A549 (cell line): ENCODE results near the gene SLC36A1. TPM values are rescaled to one million over a fixed set of nuclear protein-coding genes. Genes with fewer than 3 reads are reported as not detected.

Source experiments
- ATAC-seq, 2 experiments: fragments of 200-7000 bp in 1 of 2; fragments of >200 bp in 1 of 2; cut with Nextera tagmentation in 1 of 2; cut with Tn5 transposase in 1 of 2; 3 replicates each; pipeline versions ENCODE4 v1.8.0 to v1.9.1; 2018 to 2020; ENCODE audit warnings: mild to moderate bottlenecking in 1 of 2, moderate library complexity in 1 of 2
- CTCF ChIA-PET: fragments of 300-600 bp; sonication (Branson Sonifier 250); formaldehyde crosslinking; extraction: SDS; loops from one replicate; lab custom pipeline; 2021; ENCODE audit warnings: antibody characterized with exemption, inconsistent platforms; lab: Yijun Ruan, JAX
- POLR2A ChIA-PET: fragments of 350-600 bp; formaldehyde crosslinking; extraction: SDS; loops from one replicate; lab custom pipeline; 2021; ENCODE audit warnings: antibody characterized with exemption, inconsistent platforms; lab: Yijun Ruan, JAX
- DNase-seq, 2 experiments: peaks; one replicate each; pipeline versions ENCODE4 v3.0.0 to v3.0.0-alpha.2; 2011 to 2016; ENCODE audit warnings: low read depth in 1 of 2, low spot score in 1 of 2
- FAIRE-seq: peaks from 2 replicates; lab custom pipeline; 2011; peaks lifted over from hg19 to GRCh38; lab: Jason Lieb, UNC
- H3K27ac ChIP-seq, 2 experiments: fragments of >200 bp; sonication (Bioruptor Twin); formaldehyde crosslinking; 3 replicates each; pipeline ENCODE4 v1.5.1; 2016 to 2017
- H3K4me1 ChIP-seq: fragments of >200 bp; sonication (Bioruptor Twin); formaldehyde crosslinking; 3 replicates; pipeline ENCODE4 v1.6.1; 2016
- H3K4me2 ChIP-seq: fragments of >200 bp; sonication (Bioruptor Twin); formaldehyde crosslinking; 3 replicates; pipeline ENCODE4 v1.6.1; 2016
- H3K4me3 ChIP-seq: fragments of >200 bp; sonication (Bioruptor Twin); formaldehyde crosslinking; 3 replicates; pipeline ENCODE4 v1.5.1; 2016
- H3K9me3 ChIP-seq: fragments of >200 bp; sonication (Bioruptor Twin); formaldehyde crosslinking; 3 replicates; pipeline ENCODE4 v1.6.1; 2016
- CBX2 ChIP-seq: fragments of 200-600 bp; sonication (generic); IDR thresholded peaks from 2 replicates; pipeline ENCODE4 v1.6.1; 2016; ENCODE audit warnings: low read depth, mild to moderate bottlenecking, borderline replicate concordance
- CHD2 ChIP-seq: fragments of 150-350 bp; IDR thresholded peaks from 2 replicates; pipeline ENCODE4 v1.6.1; 2014; ENCODE audit warnings: low read length; ENCODE audit not compliant: partially characterized antibody
- EHF ChIP-seq: fragments of 250-450 bp; sonication (Bioruptor Pico); IDR thresholded peaks from 2 replicates; pipeline ENCODE4 v1.5.0; 2020; ENCODE audit warnings: mild to moderate bottlenecking
- ESRRA ChIP-seq: fragments of 150-350 bp; IDR thresholded peaks from 2 replicates; pipeline ENCODE4 v1.6.1; 2014; ENCODE audit warnings: mild to moderate bottlenecking, low read length, borderline replicate concordance
- FOSB ChIP-seq: fragments of 250-450 bp; sonication (Bioruptor Pico); IDR thresholded peaks from 2 replicates; pipeline ENCODE4 v1.5.0; 2020; ENCODE audit warnings: mild to moderate bottlenecking, moderate library complexity
- FOSL2 ChIP-seq, 2 experiments: fragments of 450-650 bp in 1 of 2; fragments of >200 bp in 1 of 2; sonication (Bioruptor Twin) in 1 of 2; formaldehyde crosslinking; IDR thresholded peaks; 2 replicates each; pipeline versions ENCODE4 v1.5.0 to v1.6.1; 2016 to 2020; ENCODE audit warnings: mild to moderate bottlenecking in 1 of 2, moderate library complexity in 1 of 2
- GATA3 ChIP-seq: IDR thresholded peaks from 2 replicates; pipeline ENCODE4 v1.6.1; 2012; ENCODE audit warnings: borderline replicate concordance
- HEYL ChIP-seq: fragments of 250-450 bp; sonication (Bioruptor Pico); IDR thresholded peaks from 2 replicates; pipeline ENCODE4 v1.8.0; 2021; ENCODE audit warnings: mild to moderate bottlenecking, moderate library complexity
- HOXA7 ChIP-seq: fragments of 250-450 bp; sonication (Bioruptor Pico); IDR thresholded peaks from 2 replicates; pipeline ENCODE4 v1.5.0; 2020; ENCODE audit warnings: mild to moderate bottlenecking, moderate library complexity
- HOXB13 ChIP-seq: fragments of 250-450 bp; sonication (Bioruptor Pico); IDR thresholded peaks from 2 replicates; pipeline ENCODE4 v1.5.0; 2020; ENCODE audit warnings: low read depth, mild to moderate bottlenecking, moderate library complexity
- KDM5A ChIP-seq: fragments of 200-600 bp; sonication (generic); IDR thresholded peaks from 2 replicates; pipeline ENCODE4 v1.6.1; 2016; ENCODE audit warnings: antibody characterized with exemption, mild to moderate bottlenecking
- MAFK ChIP-seq: fragments of 450-650 bp; IDR thresholded peaks from 2 replicates; pipeline ENCODE4 v1.6.1; 2014; ENCODE audit not compliant: partially characterized antibody
- NFE2L2 ChIP-seq: fragments of 150-350 bp; conservative IDR thresholded peaks from 2 replicates; pipeline ENCODE4 v1.6.1; 2014; ENCODE audit warnings: low read length
- POLR2A ChIP-seq: IDR thresholded peaks from 2 replicates; pipeline ENCODE4 v1.6.1; 2012; ENCODE audit warnings: mild to moderate bottlenecking, low read length
- POLR2AphosphoS2 ChIP-seq: conservative IDR thresholded peaks from 2 replicates; pipeline ENCODE4 v1.6.1; 2012; ENCODE audit warnings: low read length, improper control_type of control experiment, inconsistent platforms
- RAD21 ChIP-seq, 2 experiments: fragments of >200 bp in 1 of 2; sonication (Bioruptor Twin) in 1 of 2; formaldehyde crosslinking in 1 of 2; IDR thresholded peaks in 1 of 2; conservative IDR thresholded peaks in 1 of 2; 2 replicates in 1 of 2; 3 replicates in 1 of 2; pipeline ENCODE4 v1.6.1; 2012 to 2018; ENCODE audit warnings: inconsistent platforms in 1 of 2
- RARB ChIP-seq: fragments of 250-450 bp; sonication (Bioruptor Pico); IDR thresholded peaks from 2 replicates; pipeline ENCODE4 v1.8.0; 2021; ENCODE audit warnings: mild to moderate bottlenecking, moderate library complexity
- SMC3 ChIP-seq: fragments of >200 bp; sonication (Bioruptor Twin); formaldehyde crosslinking; IDR thresholded peaks from 3 replicates; pipeline ENCODE4 v1.6.1; 2018; ENCODE audit warnings: inconsistent platforms
- SREBF2 ChIP-seq: fragments of 450-650 bp; IDR thresholded peaks from 2 replicates; pipeline ENCODE4 v1.6.1; 2014; ENCODE audit warnings: mild to moderate bottlenecking, moderate library complexity
- TFCP2L1 ChIP-seq: fragments of 250-450 bp; sonication (Bioruptor Pico); IDR thresholded peaks from 2 replicates; pipeline ENCODE4 v1.5.0; 2021; ENCODE audit warnings: mild to moderate bottlenecking
- TP53 ChIP-seq: fragments of 250-450 bp; sonication (Bioruptor Pico); IDR thresholded peaks from 2 replicates; pipeline ENCODE4 v1.5.0; 2021; ENCODE audit warnings: mild to moderate bottlenecking, moderate library complexity
- ZC3H11A ChIP-seq: fragments of 450-650 bp; IDR thresholded peaks from 2 replicates; pipeline ENCODE4 v1.6.1; 2014; ENCODE audit warnings: antibody characterized with exemption, mild to moderate bottlenecking
- ZNF302 ChIP-seq: fragments of 250-450 bp; sonication (Bioruptor Pico); IDR thresholded peaks from 2 replicates; pipeline ENCODE4 v1.9.0; 2021; ENCODE audit warnings: inconsistent platforms, mild to moderate bottlenecking, moderate library complexity
- ZSCAN20 ChIP-seq: fragments of 250-450 bp; sonication (Bioruptor Pico); IDR thresholded peaks from 2 replicates; pipeline ENCODE4 v1.8.0; 2022; ENCODE audit warnings: mild to moderate bottlenecking, moderate library complexity
- WGBS: methylation state at CpG from one replicate; pipeline ENCODE4 v1.1.6; 2017; ENCODE audit errors: missing lambda C conversion rate; 5-methylcytosine and 5-hydroxymethylcytosine counted together
- polyA plus RNA-seq, 4 experiments: library from polyadenylated mRNA; depleted of rRNA in 3 of 4; stranded (reverse); fragments of >200 nt; fragmentation: RNase III in 1 of 4; extraction: RNeasy Plus Mini Kit Qiagen cat#74134 plus additional on column Dnase treatment in 1 of 4; gene quantifications; 2 replicates in 3 of 4; 3 replicates in 1 of 4; pipeline ENCODE4 v1.2.3, GENCODE V29; 2011 to 2017
- TF ChIP-seq, protein P1 (sequence below): fragments of 250-450 bp; sonication (Bioruptor Pico); IDR thresholded peaks from 2 replicates; pipeline ENCODE4 v1.5.0; 2021; ENCODE audit warnings: mild to moderate bottlenecking, moderate library complexity, borderline replicate concordance
- TF ChIP-seq, protein P2 (sequence below): fragments of 200-600 bp; sonication (generic); IDR thresholded peaks from 2 replicates; pipeline ENCODE4 v1.6.1; 2016; ENCODE audit warnings: antibody characterized with exemption, mild to moderate bottlenecking, moderate library complexity

SLC36A1 gene
- polyA plus RNA-seq, 2 of the 4 experiments (the other 2 are of a cell fraction), result 7.4 to 10.8 TPM

DNA sequence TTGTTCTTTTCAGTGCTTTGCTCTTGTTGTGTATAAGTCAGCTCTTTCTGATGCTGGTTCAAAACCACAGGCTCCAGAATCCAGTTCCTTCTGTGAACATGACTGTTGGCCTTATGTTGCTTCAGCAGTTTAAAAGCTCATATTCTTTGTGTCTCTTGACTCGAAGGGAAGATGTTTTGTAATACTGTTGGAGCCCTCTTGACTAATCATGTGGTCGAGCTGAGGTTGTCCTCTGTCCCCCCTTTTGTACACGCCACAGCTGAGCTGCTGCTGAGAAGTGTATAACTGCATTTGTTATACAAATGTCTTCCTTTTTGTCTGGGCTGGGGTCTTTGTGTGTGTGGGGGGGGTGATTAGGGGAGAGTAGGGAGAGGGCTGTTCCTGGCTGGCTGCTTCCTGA, 35.8 kb downstream of the SLC36A1 start:
- no peak for DNase-seq
- FAIRE-seq, result no peak
- 59% methylated on average over 3 of the region's 3 CpGs for whole genome bisulfite sequencing
- no peak overlapping the region for H3K4me2 ChIP-seq
- H3K4me1 ChIP-seq, result no peaks in the 10 kb centered on the region
- no peaks in the 10 kb centered on the region for H3K9me3 ChIP-seq
- TF ChIP-seq TFCP2L1 (no peak), POLR2A (no peak), NFE2L2 (no peak)
- ATAC-seq, result no peak
- H3K4me3 ChIP-seq, result no peak overlapping the region
- CTCF ChIA-PET, result interaction anchor here (0.5 to 0.8 kb wide), 3 partner anchors 18 to 287 kb away, joined by 3 to 5 read pairs (median 3); no protein-coding TSS in a partner anchor
- no peak overlapping the region for H3K27ac ChIP-seq
- POLR2A ChIA-PET, result no interaction called here

DNA sequence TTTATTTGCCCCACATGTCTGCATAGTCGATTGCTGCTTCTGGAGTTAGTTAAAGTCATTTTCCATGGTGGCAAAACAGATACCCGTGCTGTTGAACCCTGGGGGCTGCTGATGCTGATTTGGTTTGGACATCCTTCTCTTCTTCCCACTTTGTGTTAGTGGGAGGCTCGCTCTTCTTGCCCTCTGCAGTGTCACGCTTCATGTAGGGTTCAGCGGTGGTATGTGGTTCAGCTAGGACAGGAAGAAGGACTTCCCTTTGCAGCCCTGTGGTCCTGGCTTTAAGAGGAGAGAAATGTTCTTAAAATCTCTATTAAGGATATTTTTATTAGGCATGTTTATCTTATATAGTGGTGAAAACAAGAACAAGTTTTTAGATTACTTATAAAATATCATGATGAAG, 36.2 kb downstream of the SLC36A1 start:
- CTCF ChIA-PET, result no interaction called here
- DNase-seq, result no peak
- 73% methylated on average over 5 of the region's 5 CpGs for WGBS

DNA sequence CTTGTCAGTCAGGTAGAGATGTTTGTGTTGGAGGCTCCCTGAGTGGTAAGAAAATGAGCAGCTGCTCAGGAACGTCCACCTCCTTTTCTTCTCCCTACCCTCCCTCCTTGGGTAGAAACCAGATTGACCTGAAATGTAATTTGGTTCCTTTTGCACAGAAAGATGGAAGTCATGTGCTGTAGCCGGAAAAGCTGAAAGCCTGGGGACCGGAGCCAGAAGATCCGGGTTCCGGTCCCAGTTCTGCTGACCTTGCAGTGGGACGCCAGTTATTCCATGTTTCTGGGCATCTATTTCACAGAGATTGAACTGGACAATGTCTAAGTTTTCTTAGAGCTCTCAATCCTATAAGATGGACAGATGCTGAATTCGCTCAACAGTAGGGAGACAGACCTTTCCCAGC, 40.1 kb downstream of the SLC36A1 start:
- TF ChIP-seq, protein P1, sequence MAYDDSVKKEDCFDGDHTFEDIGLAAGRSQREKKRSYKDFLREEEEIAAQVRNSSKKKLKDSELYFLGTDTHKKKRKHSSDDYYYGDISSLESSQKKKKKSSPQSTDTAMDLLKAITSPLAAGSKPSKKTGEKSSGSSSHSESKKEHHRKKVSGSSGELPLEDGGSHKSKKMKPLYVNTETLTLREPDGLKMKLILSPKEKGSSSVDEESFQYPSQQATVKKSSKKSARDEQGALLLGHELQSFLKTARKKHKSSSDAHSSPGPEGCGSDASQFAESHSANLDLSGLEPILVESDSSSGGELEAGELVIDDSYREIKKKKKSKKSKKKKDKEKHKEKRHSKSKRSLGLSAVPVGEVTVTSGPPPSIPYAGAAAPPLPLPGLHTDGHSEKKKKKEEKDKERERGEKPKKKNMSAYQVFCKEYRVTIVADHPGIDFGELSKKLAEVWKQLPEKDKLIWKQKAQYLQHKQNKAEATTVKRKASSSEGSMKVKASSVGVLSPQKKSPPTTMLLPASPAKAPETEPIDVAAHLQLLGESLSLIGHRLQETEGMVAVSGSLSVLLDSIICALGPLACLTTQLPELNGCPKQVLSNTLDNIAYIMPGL (CRISPR knock-in tag), result no peak
- TF ChIP-seq SMC3 (no peak), FOSL2 (IDR thresholded peaks at IDR 0.05) (no peak), FOSL2 (CRISPR knock-in tag; IDR thresholded peaks at IDR 0.05) (no peak), HEYL (no peak), ZSCAN20 (CRISPR knock-in tag) (no peak), POLR2AphosphoS2 (no peak), TP53 (no peak), HOXB13 (CRISPR knock-in tag) (no peak), KDM5A (no peak), CHD2 (no peak), NFE2L2 (no peak), HOXA7 (CRISPR knock-in tag) (no peak), ESRRA (no peak), GATA3 (no peak), EHF (no peak)
- TF ChIP-seq, protein P2, sequence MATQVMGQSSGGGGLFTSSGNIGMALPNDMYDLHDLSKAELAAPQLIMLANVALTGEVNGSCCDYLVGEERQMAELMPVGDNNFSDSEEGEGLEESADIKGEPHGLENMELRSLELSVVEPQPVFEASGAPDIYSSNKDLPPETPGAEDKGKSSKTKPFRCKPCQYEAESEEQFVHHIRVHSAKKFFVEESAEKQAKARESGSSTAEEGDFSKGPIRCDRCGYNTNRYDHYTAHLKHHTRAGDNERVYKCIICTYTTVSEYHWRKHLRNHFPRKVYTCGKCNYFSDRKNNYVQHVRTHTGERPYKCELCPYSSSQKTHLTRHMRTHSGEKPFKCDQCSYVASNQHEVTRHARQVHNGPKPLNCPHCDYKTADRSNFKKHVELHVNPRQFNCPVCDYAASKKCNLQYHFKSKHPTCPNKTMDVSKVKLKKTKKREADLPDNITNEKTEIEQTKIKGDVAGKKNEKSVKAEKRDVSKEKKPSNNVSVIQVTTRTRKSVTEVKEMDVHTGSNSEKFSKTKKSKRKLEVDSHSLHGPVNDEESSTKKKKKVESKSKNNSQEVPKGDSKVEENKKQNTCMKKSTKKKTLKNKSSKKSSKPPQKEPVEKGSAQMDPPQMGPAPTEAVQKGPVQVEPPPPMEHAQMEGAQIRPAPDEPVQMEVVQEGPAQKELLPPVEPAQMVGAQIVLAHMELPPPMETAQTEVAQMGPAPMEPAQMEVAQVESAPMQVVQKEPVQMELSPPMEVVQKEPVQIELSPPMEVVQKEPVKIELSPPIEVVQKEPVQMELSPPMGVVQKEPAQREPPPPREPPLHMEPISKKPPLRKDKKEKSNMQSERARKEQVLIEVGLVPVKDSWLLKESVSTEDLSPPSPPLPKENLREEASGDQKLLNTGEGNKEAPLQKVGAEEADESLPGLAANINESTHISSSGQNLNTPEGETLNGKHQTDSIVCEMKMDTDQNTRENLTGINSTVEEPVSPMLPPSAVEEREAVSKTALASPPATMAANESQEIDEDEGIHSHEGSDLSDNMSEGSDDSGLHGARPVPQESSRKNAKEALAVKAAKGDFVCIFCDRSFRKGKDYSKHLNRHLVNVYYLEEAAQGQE, result no peak
- H3K27ac ChIP-seq, result no peak overlapping the region
- H3K9me3 ChIP-seq, result no peaks in the 10 kb centered on the region
- 93% methylated on average over 7 of the region's 7 CpGs for WGBS
- no peak for FAIRE-seq
- DNase-seq, result no peak
- no peaks in the 10 kb centered on the region; the same call in 2 of the 3 replicates for H3K4me1 ChIP-seq
- H3K4me3 ChIP-seq, result no peak overlapping the region
- POLR2A ChIA-PET, result no interaction called here
- H3K4me2 ChIP-seq, result no peak overlapping the region
- CTCF ChIA-PET, result interaction anchor here (0.7 to 1.7 kb wide), 4 partner anchors 11 to 162 kb away, joined by 3 to 4 read pairs (median 4); partner anchors contain the start of gene SLC36A1
- no peak for ATAC-seq

More for the DNA sequence above, 36.2 kb downstream of the SLC36A1 start:
- POLR2A ChIA-PET, result no interaction called here
- TF ChIP-seq SREBF2 (no peak), MAFK (no peak), ZNF302 (no peak), RARB (CRISPR knock-in tag) (no peak), CBX2 (no peak), ZC3H11A (no peak), HOXB13 (CRISPR knock-in tag) (no peak), RAD21 (conservative IDR thresholded peaks at IDR 0.05 in 1 of 2, IDR thresholded peaks at IDR 0.05 in 1 of 2) (no peak), ESRRA (no peak), GATA3 (no peak), FOSB (no peak)
- TF ChIP-seq, all 56 proteins: peak for 0
- no peaks in the 10 kb centered on the region for H3K9me3 ChIP-seq
- H3K4me3 ChIP-seq, result no peak overlapping the region
- H3K4me2 ChIP-seq, result no peak overlapping the region
- no peak for ATAC-seq
- no peak overlapping the region for H3K27ac ChIP-seq
- FAIRE-seq, result no peak
- no peaks in the 10 kb centered on the region for H3K4me1 ChIP-seq
